Liver (tissue), 9 donors: ENCODE measurements around the gene S100A16. TPM values are rescaled to one million over a fixed set of nuclear protein-coding genes. Genes with fewer than 3 reads are reported as not detected.

Experiments used
- DNase-seq: peaks from one replicate; pipeline ENCODE4 v3.0.0-alpha.2; 2017; ENCODE audit warnings: low spot score
- H3K27ac ChIP-seq, 2 donors: one replicate each; pipeline ENCODE4 v1.7.0; 2013; ENCODE audit warnings: inconsistent platforms in 2 of 2, low read length in 2 of 2, control low read depth in 1 of 2, low read depth in 1 of 2, mild to moderate bottlenecking in 1 of 2
- H3K27me3 ChIP-seq, 4 donors: one replicate each; pipeline versions ENCODE4 v1.6.1 to v1.7.0; 2013; ENCODE audit warnings: low read length in 3 of 4, inconsistent platforms in 1 of 4, mild to moderate bottlenecking in 1 of 4, moderate library complexity in 1 of 4; ENCODE audit not compliant: control insufficient read depth in 4 of 4, insufficient read depth in 4 of 4
- H3K36me3 ChIP-seq, 4 donors: one replicate each; pipeline versions ENCODE4 v1.6.1 to v1.7.0; 2013; ENCODE audit warnings: low read length in 3 of 4, mild to moderate bottlenecking in 3 of 4, low read depth in 1 of 4, moderate library complexity in 1 of 4; ENCODE audit not compliant: control insufficient read depth in 4 of 4, insufficient read depth in 3 of 4
- H3K4me1 ChIP-seq, 4 donors: one replicate each; pipeline versions ENCODE4 v1.6.1 to v1.7.0; 2013; ENCODE audit warnings: low read length in 3 of 4, mild to moderate bottlenecking in 3 of 4, moderate library complexity in 1 of 4; ENCODE audit not compliant: control insufficient read depth in 4 of 4, insufficient read depth in 4 of 4
- H3K4me3 ChIP-seq, 3 donors: one replicate each; pipeline versions ENCODE4 v1.6.1 to v1.7.0; 2013; ENCODE audit warnings: low read length in 3 of 3, control low read depth in 1 of 3, low read depth in 1 of 3, mild to moderate bottlenecking in 1 of 3
- H3K9ac ChIP-seq, 2 donors: one replicate each; pipeline ENCODE4 v1.7.0; 2013; ENCODE audit warnings: low read length in 2 of 2, mild to moderate bottlenecking in 2 of 2, moderate library complexity in 2 of 2, control low read depth in 1 of 2, low read depth in 1 of 2
- H3K9me3 ChIP-seq, 4 donors: one replicate each; pipeline versions ENCODE4 v1.6.1 to v1.7.0; 2013; ENCODE audit warnings: low read length in 3 of 4; ENCODE audit not compliant: control insufficient read depth in 4 of 4
- EGR1 ChIP-seq, 2 donors: IDR thresholded peaks; 2 replicates each; pipeline ENCODE4 v1.6.1; 2016 to 2018; ENCODE audit warnings: antibody characterized with exemption in 2 of 2, low read depth in 2 of 2
- FOXA1 ChIP-seq: IDR thresholded peaks from 2 replicates; pipeline ENCODE4 v1.6.1; 2016; ENCODE audit warnings: antibody characterized with exemption
- FOXA2 ChIP-seq: IDR thresholded peaks from 2 replicates; pipeline ENCODE4 v1.6.1; 2016; ENCODE audit warnings: antibody characterized with exemption
- GABPA ChIP-seq, 2 donors: IDR thresholded peaks in 1 of 2; conservative IDR thresholded peaks in 1 of 2; 2 replicates each; pipeline ENCODE4 v1.6.1; 2016; ENCODE audit warnings: antibody characterized with exemption in 2 of 2, mild to moderate bottlenecking in 1 of 2, moderate library complexity in 1 of 2
- HNF4A ChIP-seq, 2 donors: conservative IDR thresholded peaks; 2 replicates each; pipeline ENCODE4 v1.6.1; 2016; ENCODE audit warnings: antibody characterized with exemption in 2 of 2, mild to moderate bottlenecking in 2 of 2
- HNF4G ChIP-seq: IDR thresholded peaks from 2 replicates; pipeline ENCODE4 v1.6.1; 2016; ENCODE audit warnings: antibody characterized with exemption
- JUND ChIP-seq, 2 donors: IDR thresholded peaks; 2 replicates each; pipeline ENCODE4 v1.6.1; 2016; ENCODE audit warnings: antibody characterized with exemption in 2 of 2
- NR2F2 ChIP-seq: IDR thresholded peaks from 2 replicates; pipeline ENCODE4 v1.6.1; 2016; ENCODE audit warnings: antibody characterized with exemption
- RAD21 ChIP-seq, 2 donors: IDR thresholded peaks; 2 replicates each; pipeline ENCODE4 v1.6.1; 2016; ENCODE audit warnings: antibody characterized with exemption in 2 of 2, mild to moderate bottlenecking in 2 of 2
- RXRA ChIP-seq, 2 donors: IDR thresholded peaks; 2 replicates each; pipeline ENCODE4 v1.6.1; 2017 to 2018; ENCODE audit warnings: antibody characterized with exemption in 2 of 2, mild to moderate bottlenecking in 1 of 2
- SP1 ChIP-seq: IDR thresholded peaks from 2 replicates; pipeline ENCODE4 v1.6.1; 2018; ENCODE audit warnings: antibody characterized with exemption, mild to moderate bottlenecking
- TAF1 ChIP-seq: conservative IDR thresholded peaks from 2 replicates; pipeline ENCODE4 v1.6.1; 2016; ENCODE audit warnings: antibody characterized with exemption, mild to moderate bottlenecking
- YY1 ChIP-seq: IDR thresholded peaks from 2 replicates; pipeline ENCODE4 v1.6.1; 2016; ENCODE audit warnings: antibody characterized with exemption, mild to moderate bottlenecking
- WGBS: extraction: QIAGEN DNeasy Blood & Tissue Kit; methylation state at CpG from one replicate; pipeline ENCODE4 v1.1.7; 2013; 5-methylcytosine and 5-hydroxymethylcytosine counted together
- polyA plus RNA-seq, 2 donors: library from polyadenylated mRNA; stranded (reverse) in 1 of 2; unstranded in 1 of 2; fragments of 200-250 nt in 1 of 2; fragments of >200 nt in 1 of 2; fragmentation: Nextera tagmentation in 1 of 2; extraction: Ambion mirVana in 1 of 2; gene quantifications; one replicate each; pipeline versions ENCODE4 v1.2.1 to v1.2.3, GENCODE V29; 2013 to 2015
- total RNA-seq, 2 donors: library from RNA; depleted of rRNA; stranded (reverse); fragments of >200 nt; gene quantifications; one replicate each; pipeline ENCODE4 v1.2.3, GENCODE V29; 2014
- TF ChIP-seq, protein P1 (sequence below): IDR thresholded peaks from 2 replicates; pipeline ENCODE4 v1.6.1; 2016; ENCODE audit warnings: antibody characterized with exemption
- TF ChIP-seq, protein P2 (sequence below): IDR thresholded peaks from 2 replicates; pipeline ENCODE4 v1.6.1; 2016; ENCODE audit warnings: antibody characterized with exemption
- TF ChIP-seq, protein P3 (sequence below): fragments of 150-350 bp; IDR thresholded peaks from 2 replicates; pipeline ENCODE4 v1.5.1; 2017; ENCODE audit warnings: improper control_type of control experiment, low read depth, low read length; ENCODE audit not compliant: missing input control
- TF ChIP-seq, protein P4 (sequence below): IDR thresholded peaks from 2 replicates; pipeline ENCODE4 v1.6.1; 2016; ENCODE audit warnings: antibody characterized with exemption, mild to moderate bottlenecking
- TF ChIP-seq, protein P5 (sequence below): IDR thresholded peaks from 2 replicates; pipeline ENCODE4 v1.6.1; 2016; ENCODE audit warnings: antibody characterized with exemption
- donor health status: healthy.
- donor health status: healthy.
- donor health status: healthy.
- donor health status: healthy.
- donor health status: healthy.

S100A16 gene, protein sequence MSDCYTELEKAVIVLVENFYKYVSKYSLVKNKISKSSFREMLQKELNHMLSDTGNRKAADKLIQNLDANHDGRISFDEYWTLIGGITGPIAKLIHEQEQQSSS
- total RNA-seq: 10 to 100 TPM; 27.3 to 53.6 TPM
- polyA plus RNA-seq: 100 to 1,000 TPM; 110 to 142 TPM

DNA sequence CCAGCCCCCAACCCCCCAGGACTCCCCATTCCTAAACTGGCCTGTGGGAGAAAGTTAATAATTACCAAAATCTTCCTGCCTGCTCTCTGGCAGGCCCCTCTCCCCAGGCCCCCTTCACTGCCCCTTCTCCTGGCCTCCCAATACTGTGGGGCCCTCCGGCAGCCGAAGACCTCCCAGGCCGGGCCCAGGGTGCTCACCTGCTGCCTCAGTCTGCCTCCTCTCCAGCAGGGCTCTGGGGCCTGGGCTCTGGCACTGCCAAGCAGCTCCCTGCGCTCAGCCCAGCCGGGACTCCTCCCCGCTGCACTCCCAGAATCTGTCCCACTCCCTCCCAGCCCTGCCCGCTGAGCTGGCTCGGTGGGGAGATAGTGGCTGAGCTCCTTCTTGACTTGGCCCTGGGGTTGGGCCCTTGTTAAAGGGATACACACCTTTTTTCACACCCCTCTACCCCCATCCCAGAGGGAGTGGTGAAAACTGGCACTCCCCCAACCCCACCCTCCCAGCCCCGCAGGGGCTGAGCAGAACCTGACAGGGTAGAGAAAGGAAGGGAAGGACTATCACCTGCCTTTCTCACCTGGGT, at the start of gene S100A16:
Gene S100A16, minus strand, starts transcription at position 383 of the 577 bp plus-strand sequence. CDS start 4,986 bp downstream, outside the sequence.
- Histone ChIP-seq H3K27ac (peak within 1 kb of the TSS; percentile 90 to 95), H3K4me1 (peaks cover 25 to 64% (median 46%) of the 10 kb centered on the region in 4 donors), H3K4me3 (peak within 1 kb of the TSS; percentile 72 to 75 (median 74)), H3K36me3 (no peaks in the 10 kb centered on the region), H3K27me3 (no peaks in the 10 kb centered on the region), H3K9me3 (no peaks in the 10 kb centered on the region), H3K9ac (peak within 1 kb of the TSS; percentile 76 to 84)
- peak; percentile 62 for DNase-seq
- peak; percentile 68 for TF ChIP-seq YY1
- no peak for TF ChIP-seq FOXA1
- TF ChIP-seq EGR1 (IDR thresholded peaks at IDR 0.05; ENCODE audit: low read depth in 2 of 2): no peak
- peak; percentile 22 for TF ChIP-seq TAF1
- TF ChIP-seq, protein P1, sequence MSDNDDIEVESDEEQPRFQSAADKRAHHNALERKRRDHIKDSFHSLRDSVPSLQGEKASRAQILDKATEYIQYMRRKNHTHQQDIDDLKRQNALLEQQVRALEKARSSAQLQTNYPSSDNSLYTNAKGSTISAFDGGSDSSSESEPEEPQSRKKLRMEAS: peak; percentile 37
- TF ChIP-seq SP1: peak; percentile 52
- peak; percentile 39 to 42 for TF ChIP-seq HNF4A (conservative IDR thresholded peaks at IDR 0.05)
- TF ChIP-seq RXRA (IDR thresholded peaks at IDR 0.05): peak; percentile 28 to 34
- peak in 1 of 2 donors; percentile 31 for TF ChIP-seq RAD21 (IDR thresholded peaks at IDR 0.05)
- TF ChIP-seq JUND (IDR thresholded peaks at IDR 0.05): no peak
- WGBS: 29% methylated on average over 9 of the region's 9 CpGs

DNA sequence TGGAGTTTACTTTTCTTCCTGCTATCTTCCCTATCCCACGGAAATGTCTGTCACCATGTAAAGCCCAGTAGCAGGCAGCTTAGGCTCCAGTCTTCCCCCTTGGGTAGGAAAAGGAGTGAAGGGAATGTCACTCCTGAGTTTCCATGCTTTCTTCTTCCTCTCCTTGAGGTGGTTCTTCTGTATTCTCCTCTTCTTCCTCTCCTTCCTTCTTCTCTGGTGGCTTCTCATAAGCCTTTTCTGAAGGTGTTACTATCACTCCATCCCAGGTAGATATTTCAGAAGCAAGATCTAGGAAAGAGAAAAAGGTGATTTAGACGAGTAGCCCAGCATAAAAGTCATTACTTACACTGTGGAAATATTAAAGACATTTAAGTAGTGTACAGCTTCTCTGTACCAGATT, 49.3 kb upstream of the S100A16 start:
- no peak overlapping the region for H3K9ac ChIP-seq
- peaks cover 1 to 29% (median 27%) of the 10 kb centered on the region in 4 donors for H3K4me1 ChIP-seq
- TF ChIP-seq, protein P1: no peak
- no peak for TF ChIP-seq YY1
- TF ChIP-seq RXRA (IDR thresholded peaks at IDR 0.05): no peak
- TF ChIP-seq RAD21 (IDR thresholded peaks at IDR 0.05): no peak
- TF ChIP-seq, protein P2, sequence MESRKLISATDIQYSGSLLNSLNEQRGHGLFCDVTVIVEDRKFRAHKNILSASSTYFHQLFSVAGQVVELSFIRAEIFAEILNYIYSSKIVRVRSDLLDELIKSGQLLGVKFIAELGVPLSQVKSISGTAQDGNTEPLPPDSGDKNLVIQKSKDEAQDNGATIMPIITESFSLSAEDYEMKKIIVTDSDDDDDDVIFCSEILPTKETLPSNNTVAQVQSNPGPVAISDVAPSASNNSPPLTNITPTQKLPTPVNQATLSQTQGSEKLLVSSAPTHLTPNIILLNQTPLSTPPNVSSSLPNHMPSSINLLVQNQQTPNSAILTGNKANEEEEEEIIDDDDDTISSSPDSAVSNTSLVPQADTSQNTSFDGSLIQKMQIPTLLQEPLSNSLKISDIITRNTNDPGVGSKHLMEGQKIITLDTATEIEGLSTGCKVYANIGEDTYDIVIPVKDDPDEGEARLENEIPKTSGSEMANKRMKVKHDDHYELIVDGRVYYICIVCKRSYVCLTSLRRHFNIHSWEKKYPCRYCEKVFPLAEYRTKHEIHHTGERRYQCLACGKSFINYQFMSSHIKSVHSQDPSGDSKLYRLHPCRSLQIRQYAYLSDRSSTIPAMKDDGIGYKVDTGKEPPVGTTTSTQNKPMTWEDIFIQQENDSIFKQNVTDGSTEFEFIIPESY: no peak
- no peak for TF ChIP-seq HNF4A (conservative IDR thresholded peaks at IDR 0.05)
- no peak for TF ChIP-seq FOXA1
- no peak for TF ChIP-seq HNF4G
- TF ChIP-seq, protein P3, sequence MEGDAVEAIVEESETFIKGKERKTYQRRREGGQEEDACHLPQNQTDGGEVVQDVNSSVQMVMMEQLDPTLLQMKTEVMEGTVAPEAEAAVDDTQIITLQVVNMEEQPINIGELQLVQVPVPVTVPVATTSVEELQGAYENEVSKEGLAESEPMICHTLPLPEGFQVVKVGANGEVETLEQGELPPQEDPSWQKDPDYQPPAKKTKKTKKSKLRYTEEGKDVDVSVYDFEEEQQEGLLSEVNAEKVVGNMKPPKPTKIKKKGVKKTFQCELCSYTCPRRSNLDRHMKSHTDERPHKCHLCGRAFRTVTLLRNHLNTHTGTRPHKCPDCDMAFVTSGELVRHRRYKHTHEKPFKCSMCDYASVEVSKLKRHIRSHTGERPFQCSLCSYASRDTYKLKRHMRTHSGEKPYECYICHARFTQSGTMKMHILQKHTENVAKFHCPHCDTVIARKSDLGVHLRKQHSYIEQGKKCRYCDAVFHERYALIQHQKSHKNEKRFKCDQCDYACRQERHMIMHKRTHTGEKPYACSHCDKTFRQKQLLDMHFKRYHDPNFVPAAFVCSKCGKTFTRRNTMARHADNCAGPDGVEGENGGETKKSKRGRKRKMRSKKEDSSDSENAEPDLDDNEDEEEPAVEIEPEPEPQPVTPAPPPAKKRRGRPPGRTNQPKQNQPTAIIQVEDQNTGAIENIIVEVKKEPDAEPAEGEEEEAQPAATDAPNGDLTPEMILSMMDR: no peak
- TF ChIP-seq NR2F2: no peak
- no peak for TF ChIP-seq TAF1
- no peak for TF ChIP-seq JUND (IDR thresholded peaks at IDR 0.05)
- no peak for TF ChIP-seq SP1
- no peak for TF ChIP-seq FOXA2
- TF ChIP-seq EGR1 (IDR thresholded peaks at IDR 0.05; ENCODE audit: low read depth in 2 of 2): no peak
- no peak for TF ChIP-seq GABPA (IDR thresholded peaks at IDR 0.05 in 1 of 2, conservative IDR thresholded peaks at IDR 0.05 in 1 of 2)
- TF ChIP-seq, protein P4, sequence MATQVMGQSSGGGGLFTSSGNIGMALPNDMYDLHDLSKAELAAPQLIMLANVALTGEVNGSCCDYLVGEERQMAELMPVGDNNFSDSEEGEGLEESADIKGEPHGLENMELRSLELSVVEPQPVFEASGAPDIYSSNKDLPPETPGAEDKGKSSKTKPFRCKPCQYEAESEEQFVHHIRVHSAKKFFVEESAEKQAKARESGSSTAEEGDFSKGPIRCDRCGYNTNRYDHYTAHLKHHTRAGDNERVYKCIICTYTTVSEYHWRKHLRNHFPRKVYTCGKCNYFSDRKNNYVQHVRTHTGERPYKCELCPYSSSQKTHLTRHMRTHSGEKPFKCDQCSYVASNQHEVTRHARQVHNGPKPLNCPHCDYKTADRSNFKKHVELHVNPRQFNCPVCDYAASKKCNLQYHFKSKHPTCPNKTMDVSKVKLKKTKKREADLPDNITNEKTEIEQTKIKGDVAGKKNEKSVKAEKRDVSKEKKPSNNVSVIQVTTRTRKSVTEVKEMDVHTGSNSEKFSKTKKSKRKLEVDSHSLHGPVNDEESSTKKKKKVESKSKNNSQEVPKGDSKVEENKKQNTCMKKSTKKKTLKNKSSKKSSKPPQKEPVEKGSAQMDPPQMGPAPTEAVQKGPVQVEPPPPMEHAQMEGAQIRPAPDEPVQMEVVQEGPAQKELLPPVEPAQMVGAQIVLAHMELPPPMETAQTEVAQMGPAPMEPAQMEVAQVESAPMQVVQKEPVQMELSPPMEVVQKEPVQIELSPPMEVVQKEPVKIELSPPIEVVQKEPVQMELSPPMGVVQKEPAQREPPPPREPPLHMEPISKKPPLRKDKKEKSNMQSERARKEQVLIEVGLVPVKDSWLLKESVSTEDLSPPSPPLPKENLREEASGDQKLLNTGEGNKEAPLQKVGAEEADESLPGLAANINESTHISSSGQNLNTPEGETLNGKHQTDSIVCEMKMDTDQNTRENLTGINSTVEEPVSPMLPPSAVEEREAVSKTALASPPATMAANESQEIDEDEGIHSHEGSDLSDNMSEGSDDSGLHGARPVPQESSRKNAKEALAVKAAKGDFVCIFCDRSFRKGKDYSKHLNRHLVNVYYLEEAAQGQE: no peak
- TF ChIP-seq, protein P5, sequence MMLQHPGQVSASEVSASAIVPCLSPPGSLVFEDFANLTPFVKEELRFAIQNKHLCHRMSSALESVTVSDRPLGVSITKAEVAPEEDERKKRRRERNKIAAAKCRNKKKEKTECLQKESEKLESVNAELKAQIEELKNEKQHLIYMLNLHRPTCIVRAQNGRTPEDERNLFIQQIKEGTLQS: no peak
- H3K36me3 ChIP-seq: peaks cover 19 to 55% (median 52%) of the 10 kb centered on the region in 4 donors
- H3K27ac ChIP-seq: no peak overlapping the region
- 77% methylated on average over 2 of the region's 2 CpGs for WGBS
- H3K9me3 ChIP-seq: no peaks in the 10 kb centered on the region
- H3K27me3 ChIP-seq: no peaks in the 10 kb centered on the region
- no peak overlapping the region for H3K4me3 ChIP-seq
- no peak for DNase-seq
